SK-N-SH (cell line): ENCODE results near the gene BAD.

ENCODE experiments used
- CTCF ChIP-seq: fragments of 200-600 bp; sonication (generic); IDR thresholded peaks from 2 replicates; pipeline ENCODE4 v1.6.1; 2017; ENCODE audit warnings: antibody characterized with exemption, mild to moderate bottlenecking, moderate library complexity
- FOXJ3 ChIP-seq: sonication (generic); formaldehyde crosslinking; IDR thresholded peaks from 2 replicates; pipeline ENCODE4 v1.5.1; 2020; ENCODE audit warnings: mild to moderate bottlenecking, missing genetic modification reagents
- NRF1 ChIP-seq: IDR thresholded peaks from 2 replicates; pipeline ENCODE4 v1.6.1; 2012; ENCODE audit warnings: low read depth, mild to moderate bottlenecking, low read length
- POLR2AphosphoS5 ChIP-seq: IDR thresholded peaks from 2 replicates; pipeline ENCODE4 v1.6.1; 2012; ENCODE audit warnings: low read depth, low read length
- RAD21 ChIP-seq: IDR thresholded peaks from 2 replicates; pipeline ENCODE4 v1.6.1; 2012; ENCODE audit warnings: mild to moderate bottlenecking, low read length
- RCOR1 ChIP-seq: fragments of 150-350 bp; IDR thresholded peaks from 2 replicates; pipeline ENCODE4 v1.6.1; 2017; ENCODE audit warnings: antibody characterized with exemption, low read length
- RFX5 ChIP-seq: IDR thresholded peaks from 2 replicates; pipeline ENCODE4 v1.6.1; 2012; ENCODE audit warnings: mild to moderate bottlenecking, improper control_type of control experiment, low read length
- TAF1 ChIP-seq: IDR thresholded peaks from 2 replicates; pipeline ENCODE4 v1.6.1; 2012; ENCODE audit warnings: low read depth, mild to moderate bottlenecking, low read length, moderate library complexity, borderline replicate concordance
- TCF12 ChIP-seq: IDR thresholded peaks from 2 replicates; pipeline ENCODE4 v1.4.0; 2012

GRCh38 chr11:64317961-64318765, 33.7 kb upstream of the BAD start, which contains the start of gene PRDX5:
- TF ChIP-seq RCOR1 (no peak), RAD21 (peak; percentile 55), CTCF (peak; percentile 33; the same call in 1 of the 2 replicates), NRF1 (peak; percentile 96), FOXJ3 (CRISPR knock-in tag) (no peak), TCF12 (no peak), RFX5 (0 out of 2 replicates have a peak, but pooled peaks have one; percentile 17), POLR2AphosphoS5 (peak; percentile 58; the same call in 1 of the 2 replicates), TAF1 (no peak; the same call in 1 of the 2 replicates)
